H1 (cell line): Measurements from ENCODE around the gene BRINP3. TPM values are rescaled to one million over a fixed set of nuclear protein-coding genes. Genes with fewer than 3 reads are reported as not detected.

Source experiments
- CTCF ChIA-PET: fragments of 300-600 bp; sonication (Branson Sonifier 250); formaldehyde crosslinking; loops from one replicate; lab custom pipeline; 2021; ENCODE audit not compliant: partially characterized antibody; lab: Charles Lee
- POLR2A ChIA-PET: fragments of 300-600 bp; sonication (Branson Sonifier 250); formaldehyde crosslinking; loops from one replicate; lab custom pipeline; 2021; ENCODE audit warnings: inconsistent platforms; ENCODE audit not compliant: partially characterized antibody; lab: Charles Lee
- DNase-seq, 2 experiments: peaks; one replicate each; pipeline versions ENCODE4 v3.0.0 to v3.0.0-alpha.2; 2010 to 2022; ENCODE audit warnings: low spot score in 2 of 2, low read depth in 1 of 2, mixed read lengths in 1 of 2
- FAIRE-seq: peaks from 2 replicates; lab custom pipeline; 2011; peaks lifted over from hg19 to GRCh38; lab: Jason Lieb, UNC
- H2AFZ ChIP-seq: 2 replicates; pipeline ENCODE4 v1.8.1; 2012; ENCODE audit warnings: low read length, inconsistent platforms
- H2AK5ac ChIP-seq: 2 replicates; pipeline ENCODE4 v1.6.1; 2013; ENCODE audit warnings: low read depth, low read length
- H2BK120ac ChIP-seq: replicated peaks from 2 replicates; pipeline ENCODE3; 2013; ENCODE audit warnings: low read depth, low read length, inconsistent platforms
- H2BK12ac ChIP-seq: 2 replicates; pipeline ENCODE4 v1.6.1; 2013; ENCODE audit warnings: low read depth, low read length
- H2BK15ac ChIP-seq: 2 replicates; pipeline ENCODE4 v1.6.1; 2013; ENCODE audit warnings: low read length
- H2BK20ac ChIP-seq: 2 replicates; pipeline ENCODE4 v1.6.1; 2013; ENCODE audit warnings: low read length
- H2BK5ac ChIP-seq: 2 replicates; pipeline ENCODE4 v1.6.1; 2013; ENCODE audit warnings: low read depth, low read length
- H3K14ac ChIP-seq: 2 replicates; pipeline ENCODE4 v1.6.1; 2013; ENCODE audit warnings: inconsistent platforms; ENCODE audit not compliant: insufficient read length
- H3K18ac ChIP-seq: 2 replicates; pipeline ENCODE4 v1.6.1; 2013; ENCODE audit warnings: low read length; ENCODE audit errors: extremely low read depth
- H3K23ac ChIP-seq: 2 replicates; pipeline ENCODE4 v1.6.1; 2013; ENCODE audit warnings: inconsistent platforms; ENCODE audit not compliant: insufficient read length
- H3K23me2 ChIP-seq: 2 replicates; pipeline ENCODE4 v1.6.1; 2013; ENCODE audit warnings: low read depth, low read length
- H3K27ac ChIP-seq: 2 replicates; pipeline ENCODE4 v1.6.1; 2011; ENCODE audit warnings: low read depth, low read length, inconsistent platforms
- H3K27me3 ChIP-seq, 4 experiments: replicated peaks in 1 of 4; 1 replicate in 1 of 4; 2 replicates in 3 of 4; pipeline versions ENCODE4 v1.6.1 to v1.8.1; 2011 to 2013; ENCODE audit warnings: low read length in 3 of 4, mild to moderate bottlenecking in 3 of 4, inconsistent platforms in 2 of 4, mixed read lengths in 2 of 4, moderate library complexity in 1 of 4; ENCODE audit not compliant: control insufficient read depth in 3 of 4, insufficient read depth in 3 of 4; ENCODE audit errors: extremely low read depth in 1 of 4
- H3K36me3 ChIP-seq, 4 experiments: 2 replicates each; pipeline versions ENCODE4 v1.6.1 to v1.8.1; 2011 to 2013; ENCODE audit warnings: mild to moderate bottlenecking in 4 of 4, low read length in 3 of 4, moderate library complexity in 2 of 4, control low read depth in 1 of 4, inconsistent platforms in 1 of 4; ENCODE audit not compliant: insufficient read depth in 4 of 4, control insufficient read depth in 2 of 4
- H3K4ac ChIP-seq: replicated peaks from 2 replicates; pipeline ENCODE3; 2013; ENCODE audit warnings: low read length, low read depth, mixed read lengths, inconsistent platforms; ENCODE audit not compliant: insufficient read length
- H3K4me1 ChIP-seq, 4 experiments: replicated peaks in 1 of 4; 1 replicate in 1 of 4; 2 replicates in 3 of 4; pipeline versions ENCODE4 v1.6.1 to v1.8.1; 2011 to 2013; ENCODE audit warnings: low read length in 3 of 4, inconsistent platforms in 2 of 4, mixed read lengths in 1 of 4; ENCODE audit not compliant: insufficient read depth in 4 of 4, control insufficient read depth in 3 of 4
- H3K4me2 ChIP-seq, 2 experiments: 2 replicates each; pipeline versions ENCODE4 v1.6.1 to v1.8.1; 2011 to 2013; ENCODE audit warnings: low read depth in 2 of 2, low read length in 2 of 2, control low read depth in 1 of 2, inconsistent platforms in 1 of 2, mild to moderate bottlenecking in 1 of 2; ENCODE audit not compliant: insufficient read depth in 1 of 2
- H3K4me3 ChIP-seq, 4 experiments: fragments of 200-600, 300-600 bp in 1 of 4; sonication (generic), shearing (Covaris generic), sonication (Bioruptor Twin) in 1 of 4; 2 replicates each; pipeline versions ENCODE4 v1.5.1 to v1.8.1; 2011 to 2016; ENCODE audit warnings: low read length in 4 of 4, low read depth in 3 of 4, control low read depth in 2 of 4, inconsistent platforms in 2 of 4, mild to moderate bottlenecking in 2 of 4, mixed read lengths in 1 of 4, moderate library complexity in 1 of 4; ENCODE audit not compliant: insufficient read depth in 2 of 4; ENCODE audit errors: extremely low read depth in 1 of 4
- H3K56ac ChIP-seq: replicated peaks from 2 replicates; pipeline ENCODE3; 2013; ENCODE audit warnings: low read depth, mild to moderate bottlenecking, mixed read lengths, low read length, inconsistent platforms; ENCODE audit not compliant: insufficient read length
- H3K79me1 ChIP-seq: 2 replicates; pipeline ENCODE4 v1.6.1; 2013; ENCODE audit warnings: low read depth, low read length, control low read depth
- H3K79me2 ChIP-seq, 2 experiments: 2 replicates each; pipeline versions ENCODE4 v1.6.1 to v1.8.1; 2012 to 2013; ENCODE audit warnings: low read length in 2 of 2, mild to moderate bottlenecking in 2 of 2, inconsistent platforms in 1 of 2; ENCODE audit not compliant: insufficient read depth in 2 of 2, control insufficient read depth in 1 of 2
- H3K9ac ChIP-seq, 4 experiments: replicated peaks in 1 of 4; 1 replicate in 1 of 4; 2 replicates in 3 of 4; pipeline versions ENCODE4 v1.6.1 to v1.8.1; 2011 to 2013; ENCODE audit warnings: low read depth in 3 of 4, low read length in 3 of 4, control low read depth in 2 of 4, mild to moderate bottlenecking in 2 of 4, moderate library complexity in 2 of 4, inconsistent platforms in 1 of 4; ENCODE audit errors: extremely low read depth in 1 of 4
- H3K9me3 ChIP-seq, 2 experiments: 2 replicates each; pipeline versions ENCODE4 v1.6.1 to v1.8.1; 2012 to 2013; ENCODE audit warnings: mild to moderate bottlenecking in 2 of 2, moderate library complexity in 2 of 2, control low read depth in 1 of 2, inconsistent platforms in 1 of 2, low read depth in 1 of 2, low read length in 1 of 2, mixed read lengths in 1 of 2; ENCODE audit not compliant: insufficient read depth in 2 of 2
- H4K20me1 ChIP-seq, 2 experiments: replicated peaks in 1 of 2; 2 replicates each; pipeline versions ENCODE3 to v1.8.1; 2011 to 2013; ENCODE audit warnings: inconsistent platforms in 2 of 2, low read length in 2 of 2, mild to moderate bottlenecking in 1 of 2; ENCODE audit not compliant: insufficient read depth in 2 of 2, control insufficient read depth in 1 of 2
- H4K5ac ChIP-seq: 2 replicates; pipeline ENCODE4 v1.6.1; 2013; ENCODE audit warnings: low read length, low read depth, mixed read lengths, inconsistent platforms; ENCODE audit not compliant: insufficient read length
- H4K8ac ChIP-seq: 2 replicates; pipeline ENCODE4 v1.8.0; 2013; ENCODE audit warnings: mild to moderate bottlenecking, moderate library complexity, low read length, inconsistent platforms; ENCODE audit not compliant: insufficient read depth; ENCODE audit errors: extremely low read depth
- H4K91ac ChIP-seq: replicated peaks from 2 replicates; pipeline ENCODE3; 2013; ENCODE audit warnings: low read length, mixed read lengths, inconsistent platforms; ENCODE audit not compliant: insufficient read length
- BRCA1 ChIP-seq: IDR thresholded peaks from 2 replicates; pipeline ENCODE4 v1.6.1; 2012; ENCODE audit warnings: low read depth, low read length, improper control_type of control experiment
- SAP30 ChIP-seq: fragments of 300-600 bp; sonication (generic); IDR thresholded peaks from 2 replicates; pipeline ENCODE4 v1.7.1; 2012; ENCODE audit warnings: low read length, moderate library complexity, mild to moderate bottlenecking, inconsistent platforms; ENCODE audit not compliant: insufficient read depth, insufficient replicate concordance
- SUZ12 ChIP-seq: fragments of 200-600 bp; sonication (generic); IDR thresholded peaks from 2 replicates; pipeline ENCODE4 v1.6.1; 2012; ENCODE audit warnings: mild to moderate bottlenecking, inconsistent platforms, low read length, moderate library complexity, mixed read lengths
- TAF1 ChIP-seq: IDR thresholded peaks from 2 replicates; pipeline ENCODE4 v1.6.1; 2011; ENCODE audit warnings: mild to moderate bottlenecking, low read depth, low read length
- polyA plus RNA-seq, 7 experiments: library from polyadenylated mRNA; depleted of rRNA in 3 of 7; stranded (reverse) in 5 of 7; unstranded in 2 of 7; fragments of >200 nt in 5 of 7; fragments of 200-250 nt in 2 of 7; gene quantifications; 1 replicate in 5 of 7; 2 replicates in 1 of 7; 4 replicates in 1 of 7; pipeline versions ENCODE4 v1.2.1 to v1.2.3, GENCODE V29; 2011 to 2013; ENCODE audit warnings: missing spikeins in 2 of 7, mixed read lengths in 2 of 7
- total RNA-seq: library from RNA; stranded (reverse); fragmentation: NEBNext Ultra II Directional; extraction: Animal tissue kit (Norgen Biotek cat#: 25700); gene quantifications from 2 replicates; pipeline ENCODE4 v1.2.1, GENCODE V29; 2021

Gene BRINP3
- total and polyA plus RNA-seq, 2 of the 8 experiments (the other 6 are each of a cell fraction or from before 2014, with no cell fraction given): not detected

GRCh38 chr1:190453550-190453949 is 24.1 kb downstream of the BRINP3 start:
- H3K4me2 ChIP-seq: no peak overlapping the region
- H3K18ac ChIP-seq: no peak overlapping the region
- no peak overlapping the region for H3K23ac ChIP-seq
- no peaks in the 10 kb centered on the region for H3K79me2 ChIP-seq
- H4K91ac ChIP-seq: no peak overlapping the region
- ChIA-PET CTCF (no interaction called here), POLR2A (no interaction called here)
- no peaks in the 10 kb centered on the region for H3K9me3 ChIP-seq
- H3K56ac ChIP-seq: no peak overlapping the region
- no peak overlapping the region for H2BK15ac ChIP-seq
- no peak for DNase-seq
- H3K36me3 ChIP-seq: no peaks in the 10 kb centered on the region
- no peak for TF ChIP-seq SUZ12
- TF ChIP-seq BRCA1: no peak
- TF ChIP-seq TAF1: no peak
- no peak for TF ChIP-seq SAP30
- TF ChIP-seq, all 59 proteins: peak for 0
- no peak overlapping the region for H4K8ac ChIP-seq
- H2AK5ac ChIP-seq: no peak overlapping the region
- no peak overlapping the region for H3K27ac ChIP-seq
- no peak overlapping the region for H2BK20ac ChIP-seq
- no peak for FAIRE-seq
- no peaks in the 10 kb centered on the region for H3K27me3 ChIP-seq
- no peaks in the 10 kb centered on the region for H3K23me2 ChIP-seq
- no peak overlapping the region for H2BK5ac ChIP-seq
- no peaks in the 10 kb centered on the region for H3K4me1 ChIP-seq
- no peak overlapping the region for H2AFZ ChIP-seq
- no peak overlapping the region for H3K4ac ChIP-seq
- H3K14ac ChIP-seq: no peak overlapping the region
- H2BK120ac ChIP-seq: no peak overlapping the region
- H3K9ac ChIP-seq: no peak overlapping the region
- no peak overlapping the region for H4K5ac ChIP-seq
- H2BK12ac ChIP-seq: no peak overlapping the region
- no peak overlapping the region for H3K4me3 ChIP-seq
- H3K79me1 ChIP-seq: no peaks in the 10 kb centered on the region
- no peaks in the 10 kb centered on the region for H4K20me1 ChIP-seq
